ENCODE results near the gene RNF213.
A peak's percentile ranks its signal among the peaks of the same experiment; 100 is the strongest.

Gene RNF213

DNA sequence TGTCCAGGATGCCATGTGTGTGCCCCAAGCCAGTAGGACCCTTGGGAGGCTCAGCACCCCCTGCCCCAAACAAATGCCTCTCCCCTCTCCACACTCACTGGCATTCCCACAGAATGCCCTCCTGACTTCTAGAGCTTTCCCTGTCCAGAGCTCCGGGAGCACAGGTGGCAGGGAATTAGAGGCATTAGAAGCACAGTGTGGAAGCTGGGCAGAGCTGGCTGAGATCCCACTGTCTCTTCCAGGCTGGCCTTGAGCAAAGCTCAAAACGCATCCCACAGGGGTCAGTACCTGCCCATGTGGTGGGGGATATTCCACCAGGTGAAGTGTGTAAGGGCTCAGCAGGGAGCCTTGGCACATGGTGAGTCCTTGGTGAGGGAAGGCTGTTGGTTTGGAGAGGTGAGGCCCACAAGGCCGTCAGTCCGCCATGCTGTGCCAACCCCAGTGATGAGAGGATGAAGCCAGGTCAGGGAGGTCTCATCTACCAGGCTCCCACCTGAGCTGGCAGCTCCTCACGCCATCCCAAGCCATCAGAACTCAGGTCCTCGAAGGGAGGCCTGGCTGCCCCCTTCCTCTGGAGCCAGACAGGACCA, 172.4 kb downstream of the RNF213 start:
- H3K4me1 ChIP-seq (ENCODE audit: control insufficient read depth, insufficient read depth, low read length): no peaks in the 10 kb centered on the region
- no peak overlapping the region for H3K4me3 ChIP-seq (ENCODE audit: low read depth, low read length)
- POLR2A ChIA-PET: interaction anchor here (1.4 kb wide), 1 partner anchor 22 kb away, joined by 3 read pairs; no protein-coding TSS in a partner anchor
- H3K27ac ChIP-seq (ENCODE audit: extremely low read depth, low read depth, low read length): no peak overlapping the region
- H3K36me3 ChIP-seq (ENCODE audit: control insufficient read depth in 2 of 2, insufficient read depth in 1 of 2, low read length in 2 of 2): no peaks in the 10 kb centered on the region
- H3K9me3 ChIP-seq (ENCODE audit: control insufficient read depth, insufficient read depth, low read depth, low read length): no peaks in the 10 kb centered on the region
- CTCF ChIA-PET: no interaction called here
- TF ChIP-seq ZNF404 (tag by site-specific recombination; IDR thresholded peaks at IDR 0.05) (no peak), ZNF416 (tag by site-specific recombination; IDR thresholded peaks at IDR 0.05) (no peak), SETDB1 (IDR thresholded peaks at IDR 0.05; ENCODE audit: insufficient read length, low read length) (no peak), ZNF664 (tag by site-specific recombination; IDR thresholded peaks at IDR 0.05) (no peak), ZNF140 (tag by site-specific recombination; IDR thresholded peaks at IDR 0.05) (no peak), ZNF302 (tag by site-specific recombination; IDR thresholded peaks at IDR 0.05; ENCODE audit: low read depth) (no peak), ZNF660 (tag by site-specific recombination; IDR thresholded peaks at IDR 0.05) (no peak), RBAK (tag by site-specific recombination; IDR thresholded peaks at IDR 0.05) (no peak)

DNA sequence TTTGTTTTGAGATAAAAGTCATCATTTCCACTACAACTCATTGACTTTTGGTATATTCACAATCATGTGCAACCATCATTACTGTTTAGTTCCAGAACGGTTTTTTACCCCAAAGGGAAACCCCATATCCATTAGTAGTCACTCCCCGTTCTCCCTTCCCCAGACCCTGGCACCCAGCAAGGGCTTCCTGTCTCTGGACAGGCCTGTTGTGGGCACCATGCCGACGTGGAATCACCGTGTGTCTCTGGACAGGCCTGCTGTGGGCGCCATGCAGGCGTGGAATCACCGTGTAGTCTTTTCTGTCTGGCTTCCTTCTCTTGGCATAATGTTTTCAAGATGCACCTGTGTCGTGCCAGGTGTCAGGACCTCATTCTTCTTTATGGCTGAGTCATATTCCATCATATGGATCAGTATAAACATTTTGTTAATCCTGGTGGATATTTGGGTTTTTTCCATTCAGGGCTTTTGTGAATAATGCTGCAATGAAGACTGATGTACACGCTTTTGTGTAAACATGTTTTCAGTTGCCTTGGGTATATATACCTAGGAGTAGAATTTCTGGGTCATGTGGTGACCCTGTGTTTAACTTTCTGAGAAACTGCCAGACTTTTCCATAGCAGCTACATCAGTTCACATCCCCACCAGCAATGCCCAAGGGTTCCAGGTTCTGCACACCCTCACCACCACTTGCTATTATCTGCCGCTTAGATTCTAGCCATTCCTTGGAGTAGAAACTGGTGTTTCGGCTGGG, 173.4 kb downstream of the RNF213 start:
- H3K4me3 ChIP-seq (ENCODE audit: low read depth, low read length): no peak overlapping the region
- ChIA-PET POLR2A (no interaction called here), CTCF (no interaction called here)
- TF ChIP-seq ZNF600 (tag by site-specific recombination; IDR thresholded peaks at IDR 0.05) (0 out of 2 replicates have a peak, but pooled peaks have one; percentile 22), ZNF146 (tag by site-specific recombination; IDR thresholded peaks at IDR 0.05) (0 out of 2 replicates have a peak, but pooled peaks have one; percentile 19), ZNF792 (tag by site-specific recombination; IDR thresholded peaks at IDR 0.05) (no peak)
- H3K27ac ChIP-seq (ENCODE audit: extremely low read depth, low read depth, low read length): no peak overlapping the region
- no peaks in the 10 kb centered on the region for H3K4me1 ChIP-seq (ENCODE audit: control insufficient read depth, insufficient read depth, low read length)
- no peaks in the 10 kb centered on the region for H3K36me3 ChIP-seq (ENCODE audit: control insufficient read depth in 2 of 2, insufficient read depth in 1 of 2, low read length in 2 of 2)
- H3K9me3 ChIP-seq (ENCODE audit: control insufficient read depth, insufficient read depth, low read depth, low read length): no peaks in the 10 kb centered on the region

DNA sequence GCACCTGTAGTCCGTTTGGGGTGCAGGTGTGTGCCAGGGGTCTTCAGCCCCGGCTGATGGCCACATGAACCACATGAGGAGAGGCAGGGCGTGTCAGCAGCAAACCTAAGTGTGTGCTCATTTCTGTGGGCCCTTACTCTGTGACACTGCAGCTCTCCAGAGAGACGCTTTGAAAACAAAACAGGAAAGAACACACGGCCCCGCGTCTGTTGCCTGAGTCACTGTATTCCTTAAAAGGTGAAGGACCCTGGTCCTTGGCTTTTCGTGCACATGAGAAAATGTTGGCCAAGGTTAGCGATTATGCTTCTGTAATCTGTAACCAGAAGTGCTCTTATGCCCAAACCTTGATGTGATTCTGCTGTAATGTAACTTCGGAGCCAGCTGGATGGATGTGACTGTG, 176.9 kb downstream of the RNF213 start:
- no peaks in the 10 kb centered on the region for H3K4me1 ChIP-seq (ENCODE audit: control insufficient read depth, insufficient read depth, low read length)
- CTCF ChIA-PET: interaction anchor here (0.6 to 3.3 kb wide), 3 partner anchors 17 to 138 kb away, joined by 3 to 13 read pairs (median 3); no protein-coding TSS in a partner anchor
- no peaks in the 10 kb centered on the region for H3K36me3 ChIP-seq (ENCODE audit: control insufficient read depth in 2 of 2, insufficient read depth in 1 of 2, low read length in 2 of 2)
- TF ChIP-seq, protein P1, sequence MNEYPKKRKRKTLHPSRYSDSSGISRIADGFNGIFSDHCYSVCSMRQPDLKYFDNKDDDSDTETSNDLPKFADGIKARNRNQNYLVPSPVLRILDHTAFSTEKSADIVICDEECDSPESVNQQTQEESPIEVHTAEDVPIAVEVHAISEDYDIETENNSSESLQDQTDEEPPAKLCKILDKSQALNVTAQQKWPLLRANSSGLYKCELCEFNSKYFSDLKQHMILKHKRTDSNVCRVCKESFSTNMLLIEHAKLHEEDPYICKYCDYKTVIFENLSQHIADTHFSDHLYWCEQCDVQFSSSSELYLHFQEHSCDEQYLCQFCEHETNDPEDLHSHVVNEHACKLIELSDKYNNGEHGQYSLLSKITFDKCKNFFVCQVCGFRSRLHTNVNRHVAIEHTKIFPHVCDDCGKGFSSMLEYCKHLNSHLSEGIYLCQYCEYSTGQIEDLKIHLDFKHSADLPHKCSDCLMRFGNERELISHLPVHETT (tag by site-specific recombination; IDR thresholded peaks at IDR 0.05): no peak
- H3K9me3 ChIP-seq (ENCODE audit: control insufficient read depth, insufficient read depth, low read depth, low read length): no peaks in the 10 kb centered on the region
- no peak overlapping the region for H3K27ac ChIP-seq (ENCODE audit: extremely low read depth, low read depth, low read length)
- no peak overlapping the region for H3K4me3 ChIP-seq (ENCODE audit: low read depth, low read length)
- POLR2A ChIA-PET: no interaction called here

DNA sequence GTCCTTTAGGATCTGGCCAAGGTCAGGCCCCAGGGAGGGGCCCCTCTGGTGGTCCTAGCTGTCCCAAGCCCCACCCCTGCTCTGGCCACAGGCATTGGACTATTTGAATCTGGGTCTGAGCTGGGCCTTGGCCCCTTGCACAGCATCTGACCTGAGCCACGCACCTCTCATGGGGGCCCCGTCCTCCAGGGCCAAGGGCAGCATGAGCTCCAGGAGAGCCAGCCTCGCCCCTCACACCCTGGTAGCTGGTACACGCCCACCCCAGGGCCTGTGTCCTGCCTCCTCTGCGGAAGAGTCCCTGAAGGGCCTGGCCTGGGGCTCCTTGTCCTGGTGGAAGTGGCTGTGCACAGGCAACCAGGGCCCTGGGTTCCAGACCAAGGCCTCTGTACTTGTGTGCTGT, 178.2 kb downstream of the RNF213 start:
- ChIA-PET CTCF (interaction anchor here (0.5 to 3.3 kb wide), 3 partner anchors 11 to 137 kb away, joined by 3 to 13 read pairs (median 12); no protein-coding TSS in a partner anchor), POLR2A (no interaction called here)

More for the DNA sequence above, 178.2 kb downstream of the RNF213 start:
- H3K4me1 ChIP-seq (ENCODE audit: control insufficient read depth, insufficient read depth, low read length): no peaks in the 10 kb centered on the region
- no peak overlapping the region for H3K4me3 ChIP-seq (ENCODE audit: low read depth, low read length)
- no peaks in the 10 kb centered on the region for H3K9me3 ChIP-seq (ENCODE audit: control insufficient read depth, insufficient read depth, low read depth, low read length)
- H3K36me3 ChIP-seq (ENCODE audit: control insufficient read depth in 2 of 2, insufficient read depth in 1 of 2, low read length in 2 of 2): no peaks in the 10 kb centered on the region
- H3K27ac ChIP-seq (ENCODE audit: extremely low read depth, low read depth, low read length): no peak overlapping the region
- TF ChIP-seq GLIS1 (tag by site-specific recombination; IDR thresholded peaks at IDR 0.05): no peak
- TF ChIP-seq, protein P2, sequence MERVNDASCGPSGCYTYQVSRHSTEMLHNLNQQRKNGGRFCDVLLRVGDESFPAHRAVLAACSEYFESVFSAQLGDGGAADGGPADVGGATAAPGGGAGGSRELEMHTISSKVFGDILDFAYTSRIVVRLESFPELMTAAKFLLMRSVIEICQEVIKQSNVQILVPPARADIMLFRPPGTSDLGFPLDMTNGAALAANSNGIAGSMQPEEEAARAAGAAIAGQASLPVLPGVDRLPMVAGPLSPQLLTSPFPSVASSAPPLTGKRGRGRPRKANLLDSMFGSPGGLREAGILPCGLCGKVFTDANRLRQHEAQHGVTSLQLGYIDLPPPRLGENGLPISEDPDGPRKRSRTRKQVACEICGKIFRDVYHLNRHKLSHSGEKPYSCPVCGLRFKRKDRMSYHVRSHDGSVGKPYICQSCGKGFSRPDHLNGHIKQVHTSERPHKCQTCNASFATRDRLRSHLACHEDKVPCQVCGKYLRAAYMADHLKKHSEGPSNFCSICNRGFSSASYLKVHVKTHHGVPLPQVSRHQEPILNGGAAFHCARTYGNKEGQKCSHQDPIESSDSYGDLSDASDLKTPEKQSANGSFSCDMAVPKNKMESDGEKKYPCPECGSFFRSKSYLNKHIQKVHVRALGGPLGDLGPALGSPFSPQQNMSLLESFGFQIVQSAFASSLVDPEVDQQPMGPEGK (tag by site-specific recombination; IDR thresholded peaks at IDR 0.05): no peak
- no peak for TF ChIP-seq ZNF211 (tag by site-specific recombination; IDR thresholded peaks at IDR 0.05; ENCODE audit: low read depth)
- no peak for TF ChIP-seq ZFP37 (tag by site-specific recombination; IDR thresholded peaks at IDR 0.05)
- TF ChIP-seq ZNF791 (tag by site-specific recombination; IDR thresholded peaks at IDR 0.05): no peak
- TF ChIP-seq, protein P3, sequence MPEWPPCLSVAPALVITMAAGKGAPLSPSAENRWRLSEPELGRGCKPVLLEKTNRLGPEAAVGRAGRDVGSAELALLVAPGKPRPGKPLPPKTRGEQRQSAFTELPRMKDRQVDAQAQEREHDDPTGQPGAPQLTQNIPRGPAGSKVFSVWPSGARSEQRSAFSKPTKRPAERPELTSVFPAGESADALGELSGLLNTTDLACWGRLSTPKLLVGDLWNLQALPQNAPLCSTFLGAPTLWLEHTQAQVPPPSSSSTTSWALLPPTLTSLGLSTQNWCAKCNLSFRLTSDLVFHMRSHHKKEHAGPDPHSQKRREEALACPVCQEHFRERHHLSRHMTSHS (tag by site-specific recombination; IDR thresholded peaks at IDR 0.05): no peak
- TF ChIP-seq ZBTB21 (tag by site-specific recombination; IDR thresholded peaks at IDR 0.05): no peak
- no peak for TF ChIP-seq ZNF549 (tag by site-specific recombination; IDR thresholded peaks at IDR 0.05)
- no peak for TF ChIP-seq TCF7L2 (IDR thresholded peaks at IDR 0.05; ENCODE audit: borderline replicate concordance, low read depth, low read length)
- TF ChIP-seq, protein P4, sequence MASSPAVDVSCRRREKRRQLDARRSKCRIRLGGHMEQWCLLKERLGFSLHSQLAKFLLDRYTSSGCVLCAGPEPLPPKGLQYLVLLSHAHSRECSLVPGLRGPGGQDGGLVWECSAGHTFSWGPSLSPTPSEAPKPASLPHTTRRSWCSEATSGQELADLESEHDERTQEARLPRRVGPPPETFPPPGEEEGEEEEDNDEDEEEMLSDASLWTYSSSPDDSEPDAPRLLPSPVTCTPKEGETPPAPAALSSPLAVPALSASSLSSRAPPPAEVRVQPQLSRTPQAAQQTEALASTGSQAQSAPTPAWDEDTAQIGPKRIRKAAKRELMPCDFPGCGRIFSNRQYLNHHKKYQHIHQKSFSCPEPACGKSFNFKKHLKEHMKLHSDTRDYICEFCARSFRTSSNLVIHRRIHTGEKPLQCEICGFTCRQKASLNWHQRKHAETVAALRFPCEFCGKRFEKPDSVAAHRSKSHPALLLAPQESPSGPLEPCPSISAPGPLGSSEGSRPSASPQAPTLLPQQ (tag by site-specific recombination; IDR thresholded peaks at IDR 0.05): no peak
- no peak for TF ChIP-seq ZNF2 (tag by site-specific recombination; IDR thresholded peaks at IDR 0.05)

All from HEK293 (cell line).